SU-DHL-6 (cell line): ENCODE data around the gene CCDC106.

Experiments
- EZH2phosphoT487 ChIP-seq: fragments of 200-600 bp; sonication (generic), shearing (Covaris generic); conservative IDR thresholded peaks from 2 replicates; pipeline ENCODE4 v1.6.1; 2018; ENCODE audit warnings: mild to moderate bottlenecking, antibody characterized with exemption, low read length, moderate library complexity, mixed read lengths
- TF ChIP-seq, protein P1 (sequence below): fragments of 200-600 bp; sonication (generic); IDR thresholded peaks from one replicate; pipeline ENCODE4 v1.5.1; 2017; ENCODE audit warnings: antibody characterized with exemption, mild to moderate bottlenecking, low read length, moderate library complexity; ENCODE audit not compliant: insufficient read depth, poor library complexity, severe bottlenecking

DNA sequence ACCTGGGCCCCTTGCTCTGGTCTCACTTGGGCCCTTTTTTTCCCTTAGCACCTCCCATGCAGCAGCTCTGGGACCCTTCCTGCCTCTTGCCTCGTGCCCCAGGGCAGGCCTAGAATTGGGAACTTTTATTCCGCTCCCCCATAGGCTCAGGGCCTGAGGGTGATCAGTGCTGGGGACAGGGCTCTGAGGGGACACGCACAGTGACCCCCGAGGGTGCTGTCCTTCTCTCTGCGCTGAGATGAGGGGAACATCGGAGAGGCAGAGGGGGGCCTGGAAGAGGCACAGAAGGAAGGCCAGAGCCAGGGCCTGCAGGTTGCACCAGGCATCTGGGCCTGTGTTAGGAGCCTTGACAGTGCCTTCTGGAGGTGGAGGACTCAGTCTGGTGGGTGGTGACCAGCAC, 37.8 kb downstream of the CCDC106 start:
- TF ChIP-seq, protein P1, sequence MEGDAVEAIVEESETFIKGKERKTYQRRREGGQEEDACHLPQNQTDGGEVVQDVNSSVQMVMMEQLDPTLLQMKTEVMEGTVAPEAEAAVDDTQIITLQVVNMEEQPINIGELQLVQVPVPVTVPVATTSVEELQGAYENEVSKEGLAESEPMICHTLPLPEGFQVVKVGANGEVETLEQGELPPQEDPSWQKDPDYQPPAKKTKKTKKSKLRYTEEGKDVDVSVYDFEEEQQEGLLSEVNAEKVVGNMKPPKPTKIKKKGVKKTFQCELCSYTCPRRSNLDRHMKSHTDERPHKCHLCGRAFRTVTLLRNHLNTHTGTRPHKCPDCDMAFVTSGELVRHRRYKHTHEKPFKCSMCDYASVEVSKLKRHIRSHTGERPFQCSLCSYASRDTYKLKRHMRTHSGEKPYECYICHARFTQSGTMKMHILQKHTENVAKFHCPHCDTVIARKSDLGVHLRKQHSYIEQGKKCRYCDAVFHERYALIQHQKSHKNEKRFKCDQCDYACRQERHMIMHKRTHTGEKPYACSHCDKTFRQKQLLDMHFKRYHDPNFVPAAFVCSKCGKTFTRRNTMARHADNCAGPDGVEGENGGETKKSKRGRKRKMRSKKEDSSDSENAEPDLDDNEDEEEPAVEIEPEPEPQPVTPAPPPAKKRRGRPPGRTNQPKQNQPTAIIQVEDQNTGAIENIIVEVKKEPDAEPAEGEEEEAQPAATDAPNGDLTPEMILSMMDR, result no peak
- TF ChIP-seq EZH2phosphoT487, result no peak
